GM19193 (cell line): ENCODE data around the gene KBTBD12.

Experiments used
- POLR2A ChIP-seq: IDR thresholded peaks from 4 replicates; pipeline ENCODE4 v1.6.1; 2011; ENCODE audit not compliant: insufficient read depth, insufficient read length; ENCODE audit errors: extremely low read depth

Gene KBTBD12

DNA sequence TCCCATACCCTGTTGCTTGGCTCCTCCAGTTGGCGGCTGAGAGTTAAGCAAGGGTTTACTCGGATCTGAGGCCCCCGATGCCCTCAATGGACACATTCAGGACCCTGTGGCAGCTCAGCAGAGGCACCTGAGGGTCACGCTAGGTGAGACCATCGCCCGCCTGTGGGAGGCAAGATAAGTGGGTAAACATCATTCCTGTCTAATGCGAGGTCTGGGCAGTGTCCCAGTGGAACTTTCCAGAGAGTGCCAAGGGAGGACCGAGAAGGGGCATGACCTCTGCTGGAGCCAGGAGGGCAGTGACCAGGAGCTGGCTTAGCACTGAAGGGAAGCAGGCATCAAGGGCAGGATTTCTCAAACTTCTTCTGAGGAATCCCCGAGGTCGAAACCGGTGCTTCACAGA lies 71.8 kb downstream of the KBTBD12 start:
- no peak for TF ChIP-seq POLR2A

GRCh38 chr3:127987309-127987995 lies 72.4 kb downstream of the KBTBD12 start:
- TF ChIP-seq POLR2A = no peak

- TF ChIP-seq POLR2A = no peak
These were observed 73.9 kb downstream of the KBTBD12 start for GRCh38 chr3:127988770-127989557.

DNA sequence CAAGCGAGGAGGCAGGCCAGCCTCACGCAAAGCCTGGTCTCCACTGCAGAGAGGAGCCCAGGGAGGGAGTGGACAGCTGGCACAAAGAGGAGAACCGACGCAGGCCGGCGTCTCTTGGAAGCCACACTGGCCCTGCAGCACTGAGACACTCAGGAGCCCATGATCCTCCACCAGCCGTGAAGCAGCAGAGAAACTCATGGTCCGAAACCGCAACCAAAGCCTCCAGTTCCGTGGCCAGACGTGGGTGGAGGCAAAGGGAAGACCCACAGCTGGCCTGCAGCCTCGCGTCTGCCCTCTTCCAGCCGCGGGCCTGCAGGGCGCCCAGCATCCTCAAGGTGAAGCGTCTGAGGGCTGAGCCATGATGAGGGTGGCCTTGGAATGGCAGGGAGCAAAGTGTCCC lies 75.0 kb downstream of the KBTBD12 start:
- TF ChIP-seq POLR2A = no peak

DNA sequence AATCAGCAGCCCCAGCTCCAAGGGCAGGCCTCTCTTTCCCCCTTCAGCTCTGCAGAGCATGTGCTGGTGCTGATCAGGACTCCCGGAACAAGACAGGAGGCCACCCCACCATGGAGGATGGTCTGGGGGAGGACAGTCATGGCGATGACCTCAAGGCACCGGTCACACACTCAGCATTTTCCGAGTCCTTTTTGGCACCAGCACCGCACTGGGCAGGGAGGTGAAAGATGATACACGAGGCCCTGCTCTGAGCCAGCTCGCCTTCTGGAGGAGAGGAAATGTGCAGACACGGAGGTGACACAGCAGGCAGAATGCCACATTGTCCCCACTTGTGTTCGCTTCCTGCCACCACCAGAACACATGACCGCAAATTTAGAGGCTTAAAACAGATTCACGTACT lies 75.4 kb downstream of the KBTBD12 start:
- no peak for TF ChIP-seq POLR2A

DNA sequence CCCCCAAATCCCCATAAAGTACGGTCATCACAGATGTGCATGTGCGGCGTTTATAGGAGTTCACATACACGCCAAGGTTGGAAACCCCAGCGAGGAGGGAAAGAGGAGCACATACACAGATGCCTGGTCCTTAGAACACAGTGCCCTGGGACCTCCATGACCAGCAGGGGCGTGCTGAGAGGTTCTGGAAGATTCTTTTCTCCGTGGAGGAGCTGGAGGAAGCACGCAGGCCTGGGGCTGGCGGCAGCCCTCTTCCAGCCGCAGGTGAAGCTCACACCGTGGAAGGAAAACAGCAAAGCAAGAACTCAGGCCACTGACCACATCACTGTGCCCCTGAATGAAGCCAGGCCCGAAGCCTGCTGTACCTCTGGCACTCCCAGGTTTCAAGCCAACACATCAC lies 76.2 kb downstream of the KBTBD12 start:
- no peak for TF ChIP-seq POLR2A

- TF ChIP-seq POLR2A = no peak
These were observed 76.6 kb downstream of the KBTBD12 start for GRCh38 chr3:127991681-127992080.

DNA sequence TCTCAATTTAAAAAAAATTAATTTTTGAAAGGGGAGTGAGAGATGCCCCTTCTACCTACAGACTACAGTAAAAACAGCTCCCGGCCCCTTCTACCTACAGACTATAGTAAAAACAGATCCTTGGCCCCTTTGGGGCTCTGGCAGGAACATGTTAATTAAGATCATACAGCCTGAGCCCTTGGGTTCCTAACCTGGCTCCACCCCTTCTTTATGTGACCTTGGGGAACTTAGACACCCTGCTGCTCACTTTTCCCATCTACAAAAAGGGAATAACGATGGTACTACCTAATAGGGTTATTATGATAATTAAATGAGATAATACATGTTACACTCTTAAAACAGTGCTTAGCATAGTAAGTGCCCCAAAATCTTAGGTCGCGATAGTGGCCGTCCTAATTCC lies 77.1 kb downstream of the KBTBD12 start:
- no peak for TF ChIP-seq POLR2A

GRCh38 chr3:127994011-127994410 lies 79.0 kb downstream of the KBTBD12 start:
- TF ChIP-seq POLR2A = no peak

DNA sequence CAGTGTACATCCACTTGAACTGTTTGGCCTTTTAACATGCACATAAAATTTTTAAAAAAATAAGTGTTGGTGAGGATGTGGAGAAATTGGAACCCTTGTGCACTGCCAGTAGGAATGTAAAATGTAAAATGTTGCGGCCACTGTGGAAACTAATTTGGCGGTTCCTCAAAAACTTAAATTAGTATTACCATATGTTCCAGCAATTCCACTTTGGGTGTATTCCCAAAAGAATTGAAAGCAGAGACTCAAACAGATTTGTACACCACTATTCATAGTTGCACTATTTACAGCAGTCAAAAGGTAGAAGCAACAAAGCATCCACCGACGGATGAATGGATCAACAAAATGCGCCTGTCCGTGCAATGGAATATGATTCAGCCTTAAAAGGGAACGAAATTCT lies 82.0 kb downstream of the KBTBD12 start:
- TF ChIP-seq POLR2A = no peak

- no peak for TF ChIP-seq POLR2A
These were observed 82.9 kb downstream of the KBTBD12 start for GRCh38 chr3:127997961-127998360.

DNA sequence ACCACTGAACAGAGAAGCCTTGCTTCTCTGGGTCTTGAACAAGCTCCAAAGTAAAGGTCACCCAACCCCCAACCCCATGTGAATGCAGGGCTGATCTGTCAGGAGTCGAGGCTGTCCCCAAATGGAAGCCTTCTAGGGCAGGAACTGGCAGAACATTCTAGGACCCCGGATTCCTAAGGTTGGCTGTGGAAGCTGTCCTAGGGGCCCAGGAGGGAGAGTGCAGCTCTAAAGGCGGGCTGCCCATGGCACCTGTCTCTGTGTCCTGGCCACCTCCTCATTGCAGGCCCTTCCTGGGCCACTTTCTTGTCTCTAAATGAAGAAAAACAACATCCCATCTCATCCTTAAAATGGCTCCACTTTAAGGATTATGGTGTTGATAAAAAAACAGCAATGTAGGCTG lies 83.6 kb downstream of the KBTBD12 start:
- no peak for TF ChIP-seq POLR2A

DNA sequence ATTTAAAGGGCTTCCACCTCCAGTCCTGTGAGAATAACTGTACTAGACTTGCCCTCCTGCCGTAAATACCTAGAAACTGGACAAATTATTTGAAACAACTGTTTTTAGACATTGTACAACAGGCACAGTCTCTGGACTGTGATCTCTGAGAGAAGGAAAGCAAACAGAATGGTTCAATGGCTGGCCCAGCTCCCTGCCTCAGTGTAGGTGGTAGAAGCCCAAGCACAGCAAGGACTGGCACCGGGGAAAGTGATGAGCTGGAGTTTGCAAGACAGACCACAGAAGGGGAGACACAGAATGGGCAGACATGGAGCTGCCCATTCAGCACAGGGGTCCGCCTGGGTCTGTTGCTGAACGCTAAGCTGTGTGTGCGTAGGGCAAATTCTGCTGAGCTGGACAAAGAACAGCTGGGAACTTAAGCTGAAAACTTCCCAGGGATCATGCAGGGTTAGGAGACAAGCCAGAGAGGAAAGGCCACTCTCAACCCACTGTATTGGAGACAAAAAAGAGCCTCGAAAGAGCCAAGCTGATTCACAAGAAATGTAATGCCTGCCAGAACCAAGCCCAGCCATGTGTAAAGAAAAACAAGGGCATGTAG lies 84.6 kb downstream of the KBTBD12 start:
- TF ChIP-seq POLR2A = no peak

DNA sequence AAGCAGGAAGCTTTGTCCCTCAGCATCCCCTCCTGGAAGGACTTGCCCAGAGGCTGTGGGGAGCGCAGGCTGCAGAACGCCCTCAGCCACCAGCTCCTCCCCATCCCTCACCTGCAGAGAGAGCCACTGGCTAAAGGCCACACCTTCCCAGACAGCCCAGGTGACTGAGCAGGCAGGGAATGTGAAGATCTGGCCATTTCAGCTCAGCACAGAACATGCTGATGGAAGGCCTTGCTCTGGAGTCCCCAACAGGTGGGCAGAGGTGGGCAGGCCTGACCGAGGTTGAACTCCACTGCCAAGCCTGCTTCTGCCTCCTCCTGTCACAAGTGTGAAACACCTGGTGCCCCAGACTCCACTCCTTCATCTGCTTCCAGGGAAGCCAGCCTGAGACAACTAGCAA lies 86.5 kb downstream of the KBTBD12 start:
- TF ChIP-seq POLR2A = no peak

- no peak for TF ChIP-seq POLR2A
These were observed 89.6 kb downstream of the KBTBD12 start for GRCh38 chr3:128004661-128005060.
